Measurements from ENCODE around the gene VPREB3.
"Not testable (repeated sequence)": the region's sequence is repeated elsewhere in the genome, so short reads cannot be mapped to it uniquely, and the experiment has no call there.

The VPREB3 gene

DNA sequence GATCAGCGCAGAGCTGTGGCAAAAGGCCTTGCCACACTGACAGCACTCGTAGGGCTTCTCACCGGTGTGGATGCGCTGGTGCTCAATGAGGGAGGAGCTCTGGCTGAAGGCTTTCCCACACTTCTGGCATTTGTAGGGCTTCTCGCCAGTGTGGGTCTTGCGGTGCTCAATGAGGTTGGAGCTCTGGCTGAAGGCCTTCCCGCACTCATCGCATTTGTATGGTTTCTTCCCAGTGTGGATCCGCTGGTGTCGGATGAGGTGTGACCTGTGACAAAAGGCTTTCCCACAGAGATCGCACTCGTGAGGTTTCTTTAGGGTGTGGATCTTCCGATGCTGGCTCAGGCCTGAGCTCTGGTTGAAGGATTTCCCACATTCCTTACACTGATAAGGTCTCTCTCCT is 10.2 kb downstream of the VPREB3 start:
- TF ChIP-seq, protein P1, sequence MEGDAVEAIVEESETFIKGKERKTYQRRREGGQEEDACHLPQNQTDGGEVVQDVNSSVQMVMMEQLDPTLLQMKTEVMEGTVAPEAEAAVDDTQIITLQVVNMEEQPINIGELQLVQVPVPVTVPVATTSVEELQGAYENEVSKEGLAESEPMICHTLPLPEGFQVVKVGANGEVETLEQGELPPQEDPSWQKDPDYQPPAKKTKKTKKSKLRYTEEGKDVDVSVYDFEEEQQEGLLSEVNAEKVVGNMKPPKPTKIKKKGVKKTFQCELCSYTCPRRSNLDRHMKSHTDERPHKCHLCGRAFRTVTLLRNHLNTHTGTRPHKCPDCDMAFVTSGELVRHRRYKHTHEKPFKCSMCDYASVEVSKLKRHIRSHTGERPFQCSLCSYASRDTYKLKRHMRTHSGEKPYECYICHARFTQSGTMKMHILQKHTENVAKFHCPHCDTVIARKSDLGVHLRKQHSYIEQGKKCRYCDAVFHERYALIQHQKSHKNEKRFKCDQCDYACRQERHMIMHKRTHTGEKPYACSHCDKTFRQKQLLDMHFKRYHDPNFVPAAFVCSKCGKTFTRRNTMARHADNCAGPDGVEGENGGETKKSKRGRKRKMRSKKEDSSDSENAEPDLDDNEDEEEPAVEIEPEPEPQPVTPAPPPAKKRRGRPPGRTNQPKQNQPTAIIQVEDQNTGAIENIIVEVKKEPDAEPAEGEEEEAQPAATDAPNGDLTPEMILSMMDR (IDR thresholded peaks at IDR 0.05; ENCODE audit: extremely low read depth, insufficient read depth, missing control alignments), result no peak
- in situ Hi-C loops (cut with MboI; ENCODE audit: low pct_unique_long_range_greater_than_20kb, low sequenced_read_pairs, unreplicated experiment), result no loop called here
- no peak for DNase-seq (ENCODE audit: low spot score)

DNA sequence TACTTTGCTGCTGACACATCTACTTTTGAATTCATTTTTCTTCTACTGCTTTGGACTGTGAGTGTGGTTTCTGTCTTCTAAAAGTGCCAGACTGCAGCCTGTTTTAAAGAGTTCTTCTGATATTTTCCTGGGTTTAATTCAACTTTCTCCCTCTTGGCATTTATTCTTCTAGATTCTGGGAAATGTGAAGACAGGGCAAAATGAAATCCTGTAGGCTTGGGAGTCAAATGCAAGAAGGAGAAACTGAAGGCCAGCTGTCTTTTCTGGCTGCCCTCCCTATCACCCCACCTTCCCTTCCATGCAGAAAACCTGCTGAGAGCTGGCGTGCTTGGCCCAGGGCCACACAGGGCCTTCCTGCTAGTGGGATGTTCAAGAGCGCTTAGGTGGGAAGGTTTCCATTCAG is 10.9 kb downstream of the VPREB3 start:
- DNase-seq (ENCODE audit: low spot score), result no peak
- in situ Hi-C loops (cut with MboI; ENCODE audit: low pct_unique_long_range_greater_than_20kb, low sequenced_read_pairs, unreplicated experiment), result no loop called here
- TF ChIP-seq, protein P1 (IDR thresholded peaks at IDR 0.05; ENCODE audit: extremely low read depth, insufficient read depth, missing control alignments), result no peak

DNA sequence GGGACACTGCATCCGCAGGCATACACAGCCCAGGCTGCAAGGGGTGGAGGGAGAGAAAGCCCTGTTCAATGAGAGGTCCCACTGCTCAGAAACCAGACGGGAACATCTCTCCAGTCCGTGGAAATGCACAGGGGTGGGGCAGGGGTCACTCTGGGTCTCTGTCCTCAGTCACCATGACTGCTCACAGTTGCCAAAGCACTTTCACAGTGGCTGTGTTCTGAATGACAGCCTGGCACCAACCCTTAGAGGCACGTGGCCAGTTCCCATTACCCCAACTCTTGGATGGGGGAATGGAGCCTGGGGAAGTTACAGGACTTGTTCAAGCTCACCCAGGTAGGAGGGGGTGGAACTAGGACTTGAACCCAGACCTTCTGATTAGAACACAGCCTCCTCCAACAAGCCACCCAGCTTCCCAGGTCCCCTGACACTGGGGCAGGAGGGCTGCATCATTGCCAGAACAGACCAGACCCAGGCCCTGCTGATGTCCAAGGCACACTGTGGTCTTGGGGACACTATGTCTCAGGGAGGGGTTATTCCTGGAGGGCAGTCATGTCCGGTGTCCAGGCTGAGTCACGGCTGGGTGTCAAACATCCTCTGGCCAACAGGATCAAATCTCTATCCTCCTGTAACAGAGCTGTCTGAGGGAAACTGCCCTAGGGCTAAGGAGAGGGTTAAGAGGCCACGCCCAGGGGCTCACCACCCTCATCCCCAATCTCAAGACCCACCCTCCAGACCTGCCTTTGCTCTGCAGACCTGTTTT is 11.5 kb downstream of the VPREB3 start:
- TF ChIP-seq, protein P1 (IDR thresholded peaks at IDR 0.05; ENCODE audit: extremely low read depth, insufficient read depth, missing control alignments), result no peak
- in situ Hi-C loops (cut with MboI; ENCODE audit: low pct_unique_long_range_greater_than_20kb, low sequenced_read_pairs, unreplicated experiment), result no loop called here

DNA sequence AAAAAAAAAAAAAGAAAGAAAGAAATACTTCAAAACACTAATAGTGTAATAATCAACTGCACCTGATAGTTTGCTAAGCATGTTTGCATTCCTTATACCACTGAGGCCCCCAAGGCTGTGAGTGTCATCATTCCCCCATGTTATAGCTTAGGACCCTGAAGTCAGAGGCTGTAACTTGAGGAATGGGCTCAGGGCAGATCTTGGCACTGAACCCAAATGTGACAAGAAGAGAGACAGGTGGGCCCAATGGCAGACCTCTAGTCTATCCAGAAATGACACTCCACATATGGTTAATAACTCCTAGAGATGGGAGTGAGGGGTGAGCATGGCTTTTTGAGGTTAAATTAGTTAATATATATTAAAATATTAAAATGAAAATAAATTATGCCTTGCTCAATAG is 16.5 kb downstream of the VPREB3 start:
- in situ Hi-C loops (cut with MboI; ENCODE audit: low pct_unique_long_range_greater_than_20kb, low sequenced_read_pairs, unreplicated experiment), result no loop called here
- TF ChIP-seq, protein P1 (IDR thresholded peaks at IDR 0.05; ENCODE audit: extremely low read depth, insufficient read depth, missing control alignments), result no peak
- DNase-seq (ENCODE audit: low spot score), result no peak

More for the DNA sequence above, 11.5 kb downstream of the VPREB3 start:
- DNase-seq (ENCODE audit: low spot score), result no peak

DNA sequence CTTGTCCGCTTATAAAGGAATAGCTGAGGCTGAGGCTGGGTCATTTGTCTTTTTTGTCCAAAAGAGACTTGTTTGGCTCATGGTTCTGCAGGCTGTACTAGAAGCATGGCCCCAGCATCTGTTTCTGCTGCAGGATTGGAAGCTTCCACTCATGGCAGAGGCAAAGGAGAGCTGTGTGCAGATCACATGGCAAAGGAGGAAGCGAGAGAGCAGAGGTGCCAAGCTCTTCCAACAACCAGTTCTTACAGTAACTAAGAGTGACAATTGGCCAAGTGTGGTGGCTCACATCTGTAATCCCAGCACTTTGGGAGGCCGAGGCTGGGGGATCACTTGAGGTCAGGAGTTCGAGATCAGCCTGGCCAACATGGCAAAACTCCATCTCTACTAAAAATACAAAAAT is 26.1 kb downstream of the VPREB3 start:
- in situ Hi-C loops (cut with MboI; ENCODE audit: low pct_unique_long_range_greater_than_20kb, low sequenced_read_pairs, unreplicated experiment), result not testable (repeated sequence)

DNA sequence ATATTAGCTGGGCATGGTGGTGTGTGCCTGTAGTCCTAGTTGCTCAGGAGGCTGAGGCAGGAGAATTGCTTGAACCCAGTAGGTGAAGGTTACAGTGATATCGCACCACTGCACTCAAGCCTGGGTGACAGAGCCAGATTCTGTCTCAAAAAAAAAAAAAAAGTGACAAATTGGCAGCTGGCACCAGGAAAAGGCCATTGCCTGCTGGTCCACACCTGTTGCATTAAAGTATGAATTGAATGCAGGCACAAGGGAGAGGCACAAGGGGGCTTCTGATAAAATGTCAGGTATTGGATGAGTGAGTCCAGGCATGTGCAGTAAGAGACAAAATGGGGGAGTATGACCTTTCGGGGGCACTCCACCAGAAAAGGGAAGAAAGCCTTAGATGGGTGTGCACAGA is 31.5 kb downstream of the VPREB3 start:
- DNase-seq (ENCODE audit: low spot score), result no peak
- in situ Hi-C loops (cut with MboI; ENCODE audit: low pct_unique_long_range_greater_than_20kb, low sequenced_read_pairs, unreplicated experiment), result no loop called here
- TF ChIP-seq, protein P1 (IDR thresholded peaks at IDR 0.05; ENCODE audit: extremely low read depth, insufficient read depth, missing control alignments), result no peak

More for the DNA sequence above, 26.1 kb downstream of the VPREB3 start:
- not testable (repeated sequence) for DNase-seq (ENCODE audit: low spot score)

DNA sequence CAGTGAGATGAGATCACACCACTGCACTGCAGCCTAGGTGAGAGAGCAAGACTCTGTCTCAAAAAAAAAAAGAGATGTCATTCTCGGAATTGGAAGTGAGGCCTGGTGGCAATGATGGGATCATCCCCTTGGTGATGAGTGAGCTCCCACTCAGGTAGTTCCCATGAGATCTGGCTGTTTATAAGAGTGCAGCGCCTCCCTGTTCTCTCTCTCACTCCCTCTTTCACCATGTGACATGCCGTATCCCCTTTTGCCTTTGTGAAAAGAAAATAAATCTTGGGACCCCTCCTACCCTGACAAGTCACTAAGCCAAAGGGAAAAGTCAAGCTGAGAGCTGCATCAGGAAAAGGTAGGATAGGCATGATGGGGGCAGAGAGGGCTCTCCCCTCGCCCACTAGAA is 32.1 kb downstream of the VPREB3 start:
- DNase-seq (ENCODE audit: low spot score), result no peak
- in situ Hi-C loops (cut with MboI; ENCODE audit: low pct_unique_long_range_greater_than_20kb, low sequenced_read_pairs, unreplicated experiment), result no loop called here
- TF ChIP-seq, protein P1 (IDR thresholded peaks at IDR 0.05; ENCODE audit: extremely low read depth, insufficient read depth, missing control alignments), result no peak
